ENCODE data around the gene ACTG1. TPM values are rescaled to one million over a fixed set of nuclear protein-coding genes. Genes with fewer than 3 reads are reported as not detected.

Gene ACTG1
- total RNA-seq, 1 donor from 2014 or later = 342 TPM

- TF ChIP-seq CTCF (IDR thresholded peaks at IDR 0.05; ENCODE audit: borderline replicate concordance) = no peak
These were observed 616 bp downstream of the ACTG1 start for GRCh38 chr17:81511804-81512561.

GRCh38 chr17:81511554-81511803 is 1.1 kb downstream of the ACTG1 start:
- Histone ChIP-seq H3K4me3 (peak overlapping the region; percentile 93), H3K27ac (replicated peaks) (peak overlapping the region; percentile 99), H3K27me3 (ENCODE audit: low read depth) (no peaks in the 10 kb centered on the region), H3K9me3 (replicated peaks) (peaks cover 4% of the 10 kb centered on the region), H3K36me3 (peaks cover 42% of the 10 kb centered on the region), H3K4me1 (peaks cover 73% of the 10 kb centered on the region)
- intact Hi-C loops (cut with micrococcal nuclease) = no loop called here
- no peak for DNase-seq
- TF ChIP-seq CTCF (IDR thresholded peaks at IDR 0.05; ENCODE audit: borderline replicate concordance) = no peak

More at GRCh38 chr17:81511804-81512561, 616 bp downstream of the ACTG1 start:
- peaks cover 4% of the 10 kb centered on the region for H3K9me3 ChIP-seq (replicated peaks)
- DNase-seq = no peak
- peaks cover 45% of the 10 kb centered on the region for H3K36me3 ChIP-seq
- peak overlapping the region; percentile 93 for H3K4me3 ChIP-seq
- intact Hi-C loops (cut with micrococcal nuclease) = no loop called here
- H3K27ac ChIP-seq (replicated peaks) = peak overlapping the region; percentile 99
- H3K4me1 ChIP-seq = peaks cover 78% of the 10 kb centered on the region
- no peaks in the 10 kb centered on the region for H3K27me3 ChIP-seq (ENCODE audit: low read depth)

GRCh38 chr17:81510785-81511553 is 1.6 kb downstream of the ACTG1 start:
- Histone ChIP-seq H3K4me3 (peak overlapping the region; percentile 93), H3K27me3 (ENCODE audit: low read depth) (no peaks in the 10 kb centered on the region), H3K4me1 (peaks cover 68% of the 10 kb centered on the region), H3K9me3 (replicated peaks) (peaks cover 4% of the 10 kb centered on the region), H3K36me3 (peaks cover 40% of the 10 kb centered on the region), H3K27ac (replicated peaks) (peak overlapping the region; percentile 99)
- no peak for TF ChIP-seq CTCF (IDR thresholded peaks at IDR 0.05; ENCODE audit: borderline replicate concordance)
- no peak for DNase-seq
- intact Hi-C loops (cut with micrococcal nuclease) = no loop called here

- Histone ChIP-seq H3K27me3 (ENCODE audit: low read depth) (no peaks in the 10 kb centered on the region), H3K36me3 (peaks cover 40% of the 10 kb centered on the region), H3K4me3 (peak overlapping the region; percentile 93), H3K27ac (replicated peaks) (peak overlapping the region; percentile 99), H3K4me1 (peaks cover 60% of the 10 kb centered on the region), H3K9me3 (replicated peaks) (peaks cover 4% of the 10 kb centered on the region)
- no peak for DNase-seq
- TF ChIP-seq CTCF (IDR thresholded peaks at IDR 0.05; ENCODE audit: borderline replicate concordance) = no peak
- intact Hi-C loops (cut with micrococcal nuclease) = no loop called here
These were observed 2.4 kb downstream of the ACTG1 start for GRCh38 chr17:81509972-81510784.

- DNase-seq = no peak
- intact Hi-C loops (cut with micrococcal nuclease) = no loop called here
- Histone ChIP-seq H3K27me3 (ENCODE audit: low read depth) (no peaks in the 10 kb centered on the region), H3K9me3 (replicated peaks) (peaks cover 4% of the 10 kb centered on the region), H3K4me1 (peaks cover 57% of the 10 kb centered on the region), H3K4me3 (peak overlapping the region; percentile 93), H3K27ac (replicated peaks) (peak overlapping the region; percentile 99), H3K36me3 (peaks cover 40% of the 10 kb centered on the region)
- TF ChIP-seq CTCF (IDR thresholded peaks at IDR 0.05; ENCODE audit: borderline replicate concordance) = no peak
These were observed 3.2 kb downstream of the ACTG1 start for GRCh38 chr17:81509207-81509971.

Data from left ventricle myocardium inferior (tissue), 1 donor.